ENCODE results near the gene AGXT2.
"Not testable (repeated sequence)": the region's sequence is repeated elsewhere in the genome, so short reads cannot be mapped to it uniquely, and the experiment has no call there.

The AGXT2 gene

GRCh38 chr5:35010676-35011075 lies 37.1 kb downstream of the AGXT2 start:
- DNase-seq, result no peak

- DNase-seq, result no peak
Measured at GRCh38 chr5:35009657-35010056, 38.1 kb downstream of the AGXT2 start.

GRCh38 chr5:35009019-35009418 lies 38.7 kb downstream of the AGXT2 start:
- DNase-seq, result no peak

- no peak for DNase-seq
Measured at GRCh38 chr5:35004771-35005170, 43.0 kb downstream of the AGXT2 start.

- no peak for DNase-seq
Measured at GRCh38 chr5:35004200-35004599, 43.5 kb downstream of the AGXT2 start.

GRCh38 chr5:35003018-35003957 lies 44.5 kb downstream of the AGXT2 start:
- DNase-seq, result peak; percentile 33

- DNase-seq, result no peak
Measured at GRCh38 chr5:35002459-35002858, 45.3 kb downstream of the AGXT2 start.

GRCh38 chr5:35001842-35002241 lies 45.9 kb downstream of the AGXT2 start:
- no peak for DNase-seq

- DNase-seq, result peak; percentile 4
Measured at GRCh38 chr5:34998058-34998789, 49.5 kb downstream of the AGXT2 start.

GRCh38 chr5:34996261-34996660 lies 51.5 kb downstream of the AGXT2 start:
- no peak for DNase-seq

- no peak for DNase-seq
Measured at GRCh38 chr5:34993951-34994350, 53.8 kb downstream of the AGXT2 start.

GRCh38 chr5:34991486-34992238 lies 56.1 kb downstream of the AGXT2 start:
- DNase-seq, result peak; percentile 35

- no peak for DNase-seq
Measured at GRCh38 chr5:34986965-34987364, 60.8 kb downstream of the AGXT2 start.

GRCh38 chr5:34982823-34983222 lies 64.9 kb downstream of the AGXT2 start:
- no peak for DNase-seq

- no peak for DNase-seq
Measured at GRCh38 chr5:34978681-34979080, 69.1 kb downstream of the AGXT2 start.

GRCh38 chr5:34977934-34978613 lies 69.7 kb downstream of the AGXT2 start:
- peak; percentile 10 for DNase-seq

GRCh38 chr5:34976347-34976746 lies 71.4 kb downstream of the AGXT2 start:
- no peak for DNase-seq

- DNase-seq, result not testable (repeated sequence)
Measured at GRCh38 chr5:34971655-34972054, 76.1 kb downstream of the AGXT2 start.

GRCh38 chr5:34970552-34970951 lies 77.2 kb downstream of the AGXT2 start:
- no peak for DNase-seq

- DNase-seq, result no peak
Measured at GRCh38 chr5:34968258-34968657, 79.5 kb downstream of the AGXT2 start.

GRCh38 chr5:34967540-34967939 lies 80.2 kb downstream of the AGXT2 start:
- no peak for DNase-seq

- DNase-seq, result peak; percentile 46
Measured at GRCh38 chr5:34959323-34959722, 88.4 kb downstream of the AGXT2 start.

All from kidney glomerular epithelial cell (primary cell).